ENCODE results near the gene PDE10A.

PDE10A gene

GRCh38 chr6:165677091-165677490 is 14.1 kb upstream of the PDE10A start:
- no peak for DNase-seq

- no peak for DNase-seq
Measured at GRCh38 chr6:165676435-165677068, 13.5 kb upstream of the PDE10A start.

GRCh38 chr6:165675120-165675519 is 12.1 kb upstream of the PDE10A start:
- no peak for DNase-seq

DNA sequence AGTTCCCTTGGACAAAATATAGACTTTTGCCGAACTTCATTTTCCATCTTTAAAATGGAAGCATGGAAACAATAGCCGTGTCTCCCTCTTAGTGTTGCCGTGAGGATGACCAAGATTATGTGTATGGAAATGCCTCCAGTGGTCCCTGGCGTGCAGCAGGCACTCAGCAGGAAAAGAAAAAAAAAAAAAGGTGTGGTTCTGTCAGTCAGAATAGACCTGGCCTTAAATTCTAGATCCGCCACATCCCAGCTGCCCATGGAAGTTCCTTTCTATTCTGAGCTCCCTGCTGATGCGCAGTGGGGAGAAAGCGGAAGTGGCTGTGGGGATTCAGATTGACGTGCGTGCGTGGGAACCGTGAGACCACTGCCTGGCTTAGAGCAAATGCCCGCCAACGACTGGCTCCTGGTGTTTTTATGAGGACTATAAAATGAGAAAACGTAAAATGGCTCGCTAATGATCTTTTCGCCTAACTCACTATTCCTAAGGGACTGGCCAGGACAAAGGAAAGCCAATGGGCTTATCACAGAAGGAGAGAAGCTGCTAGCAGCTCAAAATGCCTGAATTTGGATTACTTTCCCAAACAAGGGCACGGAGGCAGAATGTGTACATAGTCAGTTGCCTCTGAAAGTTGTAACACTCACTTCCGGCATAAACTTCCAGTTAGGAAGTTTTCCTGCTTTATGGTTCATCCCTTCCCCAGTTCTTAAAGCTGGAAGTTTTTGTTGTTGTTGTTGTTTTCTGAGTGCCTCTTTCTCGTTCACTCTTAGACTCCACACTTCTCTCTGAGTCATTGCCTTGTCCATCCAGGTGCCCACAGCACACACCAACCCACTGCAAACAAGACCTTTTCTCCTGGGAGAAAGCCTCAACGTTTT is 11.4 kb upstream of the PDE10A start:
- no peak for DNase-seq

DNA sequence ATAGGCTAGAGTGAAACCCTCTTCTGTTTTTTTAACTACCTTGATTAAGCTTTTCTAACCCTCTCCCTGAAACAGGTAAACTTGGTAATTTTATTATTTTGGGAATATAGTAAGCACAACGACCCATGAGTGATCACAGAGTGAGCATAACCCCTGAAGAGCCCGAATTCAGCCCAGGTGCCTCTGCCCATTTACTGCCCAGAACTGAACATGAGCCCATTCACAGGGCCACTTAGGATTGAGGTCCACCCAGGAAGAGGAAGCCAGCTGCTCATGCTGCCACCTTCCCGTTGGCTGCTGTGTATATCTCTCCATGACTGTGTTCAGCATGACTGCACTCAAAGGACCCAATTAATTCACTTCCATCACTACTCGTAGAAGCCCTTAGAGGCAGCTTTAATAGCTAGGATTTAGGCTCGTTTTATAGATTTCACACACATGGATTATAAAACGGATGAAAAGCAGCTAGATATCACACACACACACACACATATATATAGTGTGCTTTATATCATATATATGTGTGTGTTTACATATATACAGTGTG is 8.3 kb upstream of the PDE10A start:
- no peak for DNase-seq

DNA sequence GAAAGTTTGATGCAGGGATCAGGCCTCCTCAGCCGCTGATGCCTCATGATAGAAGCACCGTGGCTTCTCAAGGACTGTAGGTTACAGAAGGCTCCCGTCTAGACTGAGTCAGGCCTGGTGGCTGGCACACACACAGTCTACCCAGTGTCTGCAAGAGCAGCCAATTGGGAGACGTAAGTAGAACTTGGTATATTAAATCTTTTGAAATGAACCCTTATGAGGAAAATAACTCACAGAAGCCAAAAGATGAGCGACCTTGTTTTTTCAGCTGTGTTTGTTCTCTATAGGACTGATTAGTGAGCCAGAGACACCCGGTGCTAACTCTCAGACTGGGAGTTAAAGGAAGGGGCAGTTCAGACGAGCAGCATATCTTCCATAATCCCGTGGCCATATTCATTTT is 5.9 kb upstream of the PDE10A start:
- no peak for DNase-seq

DNA sequence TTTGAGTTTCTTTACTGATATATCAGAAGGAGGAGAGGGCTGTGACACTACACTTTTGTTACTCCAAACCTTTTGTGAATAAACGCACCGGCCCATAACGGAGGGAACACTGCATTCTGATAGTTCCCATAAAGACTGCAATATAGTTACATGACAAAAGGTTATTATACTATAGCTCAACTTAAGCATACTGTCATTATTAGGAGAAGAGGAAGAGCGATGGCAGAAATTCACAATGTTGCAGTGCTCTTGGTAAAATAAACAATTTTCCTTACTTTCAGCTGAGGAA is 2.3 kb upstream of the PDE10A start:
- DNase-seq: no peak

- DNase-seq: no peak
Measured at GRCh38 chr6:165664559-165665383, 1.7 kb upstream of the PDE10A start.

- DNase-seq: no peak
Measured at GRCh38 chr6:165663736-165664558, 906 bp upstream of the PDE10A start.

DNA sequence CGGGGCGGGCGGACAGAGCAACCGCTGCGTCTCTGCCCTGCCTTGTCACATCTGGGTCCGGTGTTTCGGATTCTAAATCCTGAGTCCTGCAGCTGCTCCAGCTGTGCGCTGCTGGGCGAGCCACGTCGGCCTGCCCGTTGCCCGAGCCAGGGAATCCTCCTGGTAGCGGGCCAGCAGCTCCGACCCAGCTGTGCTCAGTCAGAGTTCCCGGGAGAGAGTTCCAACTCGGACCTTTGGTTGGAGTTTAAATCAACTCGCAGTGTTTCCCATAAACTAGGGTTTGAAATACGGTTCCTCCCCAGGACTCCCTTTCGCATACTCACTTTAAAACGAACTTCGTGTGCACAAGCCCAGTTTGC is 315 bp upstream of the PDE10A start:
- no peak for DNase-seq

- DNase-seq: no peak
Measured at GRCh38 chr6:165662041-165662748, 846 bp downstream of the PDE10A start.

- DNase-seq: no peak
Measured at GRCh38 chr6:165661664-165662025, 1.4 kb downstream of the PDE10A start.

GRCh38 chr6:165660857-165661663 is 2.0 kb downstream of the PDE10A start:
- DNase-seq: no peak

GRCh38 chr6:165659945-165660856 is 2.8 kb downstream of the PDE10A start:
- no peak for DNase-seq

- DNase-seq: no peak
Measured at GRCh38 chr6:165658395-165659058, 4.5 kb downstream of the PDE10A start.

GRCh38 chr6:165657325-165657680 is 5.7 kb downstream of the PDE10A start:
- no peak for DNase-seq

- DNase-seq: no peak
Measured at GRCh38 chr6:165656581-165657324, 6.3 kb downstream of the PDE10A start.

GRCh38 chr6:165655191-165655590 is 7.8 kb downstream of the PDE10A start:
- DNase-seq: no peak

GRCh38 chr6:165654144-165654543 is 8.9 kb downstream of the PDE10A start:
- no peak for DNase-seq

All from EL (cell line).